Tongue (tissue), 2 donors: ENCODE results near the gene NOD2. TPM values are rescaled to one million over a fixed set of nuclear protein-coding genes. Genes with fewer than 3 reads are reported as not detected.

Experiments used
- DNase-seq: peaks from one replicate; pipeline ENCODE4 v3.0.0-alpha.2; 2015
- total RNA-seq: library from RNA; depleted of rRNA; stranded (reverse); fragments of >200 nt; gene quantifications from one replicate; pipeline ENCODE4 v1.2.3, GENCODE V29; 2014

The NOD2 gene
- total RNA-seq, 1 donor from 2014 or later: 2.5 TPM

- no peak for DNase-seq
Observed at GRCh38 chr16:50742576-50743200, 49.3 kb downstream of the NOD2 start.

GRCh38 chr16:50743581-50744225 lies 50.3 kb downstream of the NOD2 start:
- no peak for DNase-seq

- no peak for DNase-seq
Observed at GRCh38 chr16:50744881-50745280, 51.5 kb downstream of the NOD2 start.

- no peak for DNase-seq
Observed at GRCh38 chr16:50745940-50746339, 52.5 kb downstream of the NOD2 start.

GRCh38 chr16:50747207-50747956 lies 54.0 kb downstream of the NOD2 start:
- DNase-seq: peak; percentile 42

GRCh38 chr16:50751528-50751927 lies 58.1 kb downstream of the NOD2 start:
- no peak for DNase-seq

DNA sequence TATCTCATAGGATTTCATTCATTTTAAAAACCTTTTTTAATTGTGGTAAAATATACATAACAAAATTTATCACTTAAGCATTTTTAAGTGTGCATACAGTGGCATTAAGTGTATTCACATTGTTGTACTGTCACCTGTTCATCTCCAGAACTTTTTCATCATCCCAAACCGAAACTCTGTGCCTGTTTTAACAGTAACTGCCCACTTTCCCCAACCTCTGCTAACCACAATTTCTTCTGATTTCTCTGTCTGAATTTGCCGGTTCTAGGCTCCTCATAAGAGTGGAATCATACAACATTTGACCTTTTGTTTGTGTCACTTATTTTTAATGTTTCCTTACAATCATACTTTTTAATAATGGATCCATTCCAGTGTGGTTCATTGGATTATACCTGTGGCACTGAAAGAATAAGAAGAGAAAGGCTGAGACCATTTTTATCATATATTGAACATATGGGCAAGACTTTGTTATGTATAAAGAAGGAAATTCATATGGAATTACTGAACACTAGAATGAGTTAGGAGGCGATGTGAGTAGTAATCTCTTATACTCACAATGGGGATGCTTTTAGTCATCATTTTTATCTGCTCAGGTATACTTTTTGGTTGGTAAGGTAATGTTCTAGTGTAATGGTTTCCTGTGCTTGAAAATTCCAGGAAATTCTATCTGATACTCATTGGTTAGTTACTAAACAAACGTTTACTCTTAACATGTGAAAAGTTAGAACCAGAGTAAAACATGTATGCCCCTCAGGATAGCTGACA lies 59.2 kb downstream of the NOD2 start:
- DNase-seq: no peak

- no peak for DNase-seq
Observed at GRCh38 chr16:50756473-50756872, 63.1 kb downstream of the NOD2 start.

DNA sequence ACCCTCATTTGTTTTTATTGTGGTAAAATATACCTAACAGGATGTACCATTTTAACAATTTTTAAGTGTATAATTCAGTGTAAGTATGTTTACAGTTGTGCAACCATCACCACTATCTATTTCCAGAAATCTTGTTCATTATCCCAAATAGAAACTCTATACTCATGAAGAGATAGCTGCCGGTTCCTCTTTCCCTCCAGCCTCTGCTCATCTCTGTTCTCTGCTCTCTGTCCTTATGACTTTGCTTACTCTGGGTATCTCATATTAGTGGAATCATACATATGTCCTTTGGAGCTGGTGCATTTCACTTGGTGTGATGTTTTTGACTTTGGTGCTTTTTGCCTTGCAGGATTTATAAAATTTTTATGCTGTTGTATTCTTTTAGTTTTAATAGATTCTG lies 67.9 kb downstream of the NOD2 start:
- no peak for DNase-seq

DNA sequence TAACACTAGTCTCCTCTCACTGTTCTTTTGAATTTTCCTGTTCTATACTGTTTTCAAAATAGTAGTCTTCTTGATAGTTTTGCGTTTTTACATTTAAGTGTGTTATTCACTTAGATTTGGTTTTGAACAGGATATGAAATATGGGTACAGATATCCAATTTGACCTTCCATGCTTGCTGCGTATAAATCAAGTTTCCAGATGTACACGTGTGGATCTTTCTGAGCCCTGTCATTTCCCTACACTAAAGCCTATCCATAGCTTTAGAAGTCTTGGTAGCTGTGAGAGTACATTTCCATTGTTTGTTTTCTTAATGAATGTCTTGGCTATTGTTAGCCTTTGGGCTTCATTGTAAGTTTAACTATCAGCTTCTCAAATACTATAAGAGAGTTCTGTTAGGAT lies 68.8 kb downstream of the NOD2 start:
- no peak for DNase-seq

GRCh38 chr16:50763211-50763610 lies 69.8 kb downstream of the NOD2 start:
- no peak for DNase-seq

- DNase-seq: no peak
Observed at GRCh38 chr16:50765260-50765659, 71.9 kb downstream of the NOD2 start.

- no peak for DNase-seq
Observed at GRCh38 chr16:50765861-50766260, 72.5 kb downstream of the NOD2 start.

- no peak for DNase-seq
Observed at GRCh38 chr16:50767197-50767596, 73.8 kb downstream of the NOD2 start.

DNA sequence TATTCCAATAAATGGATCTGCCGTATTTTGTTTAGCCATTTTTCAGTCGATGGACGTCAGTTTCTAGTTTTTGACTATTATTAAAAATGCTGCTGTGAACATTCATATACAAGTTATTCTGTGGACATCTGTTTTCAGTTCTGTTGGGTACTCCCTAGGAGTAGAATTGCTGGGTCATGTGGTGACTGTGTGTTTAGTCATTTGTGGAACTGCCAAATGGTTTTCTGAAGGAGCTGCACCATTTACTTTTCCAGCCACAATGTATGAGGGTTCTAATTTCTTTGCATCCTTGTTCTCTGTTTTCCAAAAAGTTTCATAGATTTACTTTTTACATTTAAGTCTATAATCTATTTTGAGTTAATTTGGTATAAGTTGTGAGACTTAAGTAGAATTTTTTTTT lies 78.0 kb downstream of the NOD2 start:
- no peak for DNase-seq

GRCh38 chr16:50774405-50774804 lies 81.0 kb downstream of the NOD2 start:
- DNase-seq: no peak

- no peak for DNase-seq
Observed at GRCh38 chr16:50774960-50775359, 81.6 kb downstream of the NOD2 start.

- DNase-seq: no peak
Observed at GRCh38 chr16:50776037-50776436, 82.6 kb downstream of the NOD2 start.

DNA sequence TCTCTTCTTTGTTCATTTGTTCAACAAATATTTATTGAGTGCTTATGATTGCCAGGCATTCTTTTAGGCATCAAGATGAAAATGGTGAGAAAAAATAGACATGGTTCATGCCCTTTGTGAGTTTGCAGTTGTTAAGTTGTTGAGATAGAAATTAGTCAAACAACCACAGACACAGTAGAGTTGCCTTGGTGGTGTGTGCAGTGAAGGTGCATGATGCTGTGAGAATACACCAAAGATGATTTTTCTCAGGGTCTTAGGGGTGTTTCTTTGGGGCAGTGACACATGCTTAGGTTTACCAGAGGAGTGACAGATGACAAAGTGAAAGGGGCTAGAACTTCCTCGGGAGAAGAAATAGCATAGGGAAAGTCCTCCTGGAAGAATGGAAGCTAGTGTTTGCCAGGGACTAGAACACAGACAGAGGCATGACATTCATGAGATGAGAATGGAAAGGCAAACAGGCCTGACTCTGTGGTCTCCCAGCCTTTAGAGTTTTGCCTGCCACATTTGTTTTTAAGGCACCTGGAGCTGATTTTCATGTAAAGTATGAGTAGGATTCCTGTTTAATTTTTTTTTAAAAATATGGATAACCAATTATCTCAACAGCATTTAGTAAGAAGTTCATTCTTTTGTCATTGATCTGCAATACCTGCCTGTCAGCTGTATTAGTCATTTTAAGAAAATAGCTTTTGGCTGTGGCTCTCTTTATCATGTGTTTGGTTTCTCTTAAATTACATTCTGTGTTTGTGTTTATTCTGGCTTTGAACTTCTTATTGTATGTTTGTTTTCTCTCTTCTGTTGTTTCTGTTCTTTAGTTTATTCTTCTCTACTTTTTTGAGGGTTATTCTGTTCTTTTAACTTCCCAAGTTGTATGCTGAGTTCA lies 85.1 kb downstream of the NOD2 start:
- DNase-seq: no peak

DNA sequence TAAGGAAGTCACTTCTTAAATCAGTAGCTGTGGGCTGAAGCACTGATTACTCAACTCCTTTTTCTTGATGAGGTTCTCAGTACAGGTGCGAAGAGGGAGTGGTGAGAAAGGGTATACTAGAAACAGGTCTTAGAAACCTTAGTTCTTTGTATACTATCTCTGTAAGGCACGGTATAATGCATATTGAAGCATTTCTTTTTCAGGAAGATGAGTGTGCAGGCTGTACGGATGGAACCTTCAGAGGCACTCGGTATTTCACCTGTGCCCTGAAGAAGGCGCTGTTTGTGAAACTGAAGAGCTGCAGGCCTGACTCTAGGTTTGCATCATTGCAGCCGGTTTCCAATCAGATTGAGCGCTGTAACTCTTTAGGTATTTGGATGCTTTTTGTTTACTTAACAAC lies 87.6 kb downstream of the NOD2 start:
- DNase-seq: no peak

GRCh38 chr16:50781518-50781917 lies 88.1 kb downstream of the NOD2 start:
- DNase-seq: no peak
